Subcutaneous adipose tissue (tissue), 4 donors: ENCODE results near the gene ASPG. TPM values are rescaled to one million over a fixed set of nuclear protein-coding genes. Genes with fewer than 3 reads are reported as not detected.

ENCODE experiments used
- CTCF ChIP-seq: fragments of 450-650 bp; IDR thresholded peaks from one replicate; pipeline ENCODE4 v1.5.1; 2016; ENCODE audit warnings: low read depth, mild to moderate bottlenecking, control low read depth, antibody characterized with exemption, moderate library complexity
- total RNA-seq, 4 donors: library from RNA; depleted of rRNA; stranded (reverse); fragments of >200 nt; gene quantifications; one replicate each; pipeline ENCODE4 v1.1.0, GENCODE V29; 2016

ASPG gene
- total RNA-seq, 4 donors from 2014 or later: 1.5 TPM; not detected in 3

- no peak for TF ChIP-seq CTCF
These were observed 23.4 kb downstream of the ASPG start for GRCh38 chr14:104108570-104109541.

- no peak for TF ChIP-seq CTCF
These were observed 24.3 kb downstream of the ASPG start for GRCh38 chr14:104109731-104110361.

GRCh38 chr14:104110491-104111209 is 25.1 kb downstream of the ASPG start:
- no peak for TF ChIP-seq CTCF

GRCh38 chr14:104111301-104112112 is 26.0 kb downstream of the ASPG start:
- no peak for TF ChIP-seq CTCF

GRCh38 chr14:104112113-104112505 is 26.6 kb downstream of the ASPG start:
- TF ChIP-seq CTCF: no peak

- no peak for TF ChIP-seq CTCF
These were observed 27.4 kb downstream of the ASPG start for GRCh38 chr14:104112609-104113571.
